Embryonic facial prominence (tissue), 1 donor: Measurements from ENCODE around the gene METTL26.

Experiments used
- DNase-seq: peaks from one replicate; pipeline ENCODE4 v3.0.0-alpha.2; 2016; ENCODE audit errors: extremely low spot score

The METTL26 gene

DNA sequence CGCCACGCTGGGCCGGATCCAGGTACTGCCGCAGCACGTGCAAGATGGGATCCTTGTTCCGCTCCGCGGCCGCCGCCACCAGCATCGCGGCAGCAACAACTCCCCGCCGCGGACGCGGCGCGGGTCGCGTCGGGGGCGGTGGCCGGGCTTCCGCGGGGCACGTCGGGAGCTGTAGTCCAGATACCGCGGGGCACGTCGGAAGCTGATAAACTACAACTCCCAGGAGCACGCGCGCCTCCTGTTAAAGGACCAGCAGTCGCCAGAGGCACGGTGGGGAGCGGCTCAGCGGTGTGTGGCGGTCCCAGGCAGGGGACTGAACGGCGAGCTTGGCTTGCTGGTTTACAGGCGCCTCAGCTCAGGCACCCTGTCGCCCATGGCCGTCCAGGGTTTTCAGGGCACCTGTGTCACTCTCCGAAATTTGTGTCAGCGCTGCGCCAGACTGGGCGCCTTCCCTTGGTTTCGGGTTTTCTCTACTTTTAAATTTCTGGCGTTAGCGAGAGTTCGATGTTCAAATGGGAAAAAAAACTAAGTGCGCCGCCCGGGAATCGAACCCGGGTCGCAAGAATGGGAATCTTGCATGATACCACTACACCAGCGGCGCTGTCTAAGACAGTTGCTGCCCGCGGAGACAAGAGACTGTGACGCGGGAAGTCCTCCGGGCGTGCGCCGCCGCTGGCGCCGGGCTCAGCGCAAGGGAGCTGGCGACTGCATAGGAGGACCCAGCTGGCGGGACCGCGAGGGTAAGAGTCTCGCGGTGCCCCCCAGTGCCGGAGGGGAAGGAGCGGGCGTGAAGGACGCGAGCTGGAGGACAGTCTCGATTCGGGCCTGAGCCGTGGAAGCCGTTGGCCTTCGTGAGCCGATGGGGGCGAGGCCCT, at the start of gene METTL26:
Gene METTL26, minus strand, starts transcription at position 100 of the 875 bp plus-strand sequence. Its CDS starts 15 bp downstream, at position 85.
- DNase-seq, result peak; percentile 91

DNA sequence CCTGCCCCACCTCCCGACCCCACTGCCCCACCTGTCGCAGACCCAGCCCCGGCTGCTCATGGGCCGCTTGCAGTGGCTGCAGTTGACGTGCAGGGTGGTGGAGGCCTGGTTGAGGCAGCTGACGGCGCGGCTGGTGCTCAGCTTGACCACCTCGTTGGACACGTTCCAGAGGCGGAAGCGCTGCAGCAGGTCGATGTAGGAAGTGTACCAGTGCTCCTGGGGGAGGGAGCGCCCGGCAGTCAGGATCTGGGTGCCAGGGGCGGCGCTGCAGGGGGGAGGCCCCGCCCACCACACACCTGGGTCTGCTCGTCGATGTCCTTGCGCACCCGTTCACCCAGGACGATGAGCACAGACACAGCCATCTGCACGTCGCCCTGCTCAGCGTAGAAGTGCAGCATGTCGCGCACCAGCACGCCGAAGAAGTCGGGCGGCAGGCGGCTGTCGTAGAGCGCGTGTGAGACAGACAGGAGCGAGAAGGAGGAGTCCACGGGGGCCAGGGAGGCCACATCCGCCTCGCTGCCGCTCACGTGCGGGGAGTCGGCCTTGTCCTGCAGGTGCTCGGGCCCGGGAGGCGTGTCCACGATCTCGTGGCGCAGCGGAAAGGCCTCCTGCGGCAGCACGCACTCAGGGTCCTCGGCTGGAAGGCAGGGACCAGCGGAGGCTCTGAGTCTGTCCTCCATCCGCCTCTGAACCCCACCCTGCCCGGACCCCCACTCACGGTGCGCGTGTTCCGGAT, 49.0 kb upstream of the METTL26 start:
- no peak for DNase-seq

DNA sequence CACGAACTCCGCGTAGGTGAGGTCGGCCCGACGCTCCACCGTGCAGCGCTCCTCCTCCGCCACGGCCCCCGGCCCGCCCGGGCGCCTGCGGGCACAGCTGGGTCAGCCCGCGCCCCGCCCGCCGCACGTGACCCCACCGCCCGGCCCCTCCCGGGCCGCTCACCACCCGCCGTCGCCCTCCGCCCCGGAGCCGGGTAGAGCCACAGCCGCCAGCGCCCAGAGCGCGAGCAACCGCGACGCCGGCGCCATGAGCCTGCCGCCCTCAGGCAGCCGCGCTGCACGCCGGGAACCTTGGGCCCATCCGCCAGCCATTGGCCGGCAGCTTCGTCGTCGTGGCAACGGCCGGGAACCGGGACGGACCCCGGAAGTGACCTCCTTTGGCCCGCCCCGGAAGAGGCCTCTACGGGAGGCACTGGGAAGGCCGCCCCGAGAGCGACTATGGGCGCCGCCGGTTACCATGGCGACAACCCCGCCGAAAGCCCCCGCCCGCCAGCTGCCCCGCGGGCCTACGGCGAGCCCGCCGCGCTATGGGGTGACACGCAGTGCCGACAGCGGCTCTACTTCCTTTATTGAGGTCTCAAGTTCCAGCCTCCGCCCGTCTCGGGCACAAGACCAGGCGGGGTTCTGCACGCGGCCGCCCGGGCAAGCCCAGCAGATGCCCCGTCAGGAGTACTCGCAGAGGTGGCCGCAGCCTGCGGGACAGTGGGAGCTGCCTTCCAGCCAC, 48.1 kb upstream of the METTL26 start, which contains the start of gene JMJD8:
Gene JMJD8, minus strand, starts transcription at position 264 of the 724 bp plus-strand sequence. Its CDS starts 15 bp downstream, at position 249.
- peak; percentile 82 for DNase-seq

DNA sequence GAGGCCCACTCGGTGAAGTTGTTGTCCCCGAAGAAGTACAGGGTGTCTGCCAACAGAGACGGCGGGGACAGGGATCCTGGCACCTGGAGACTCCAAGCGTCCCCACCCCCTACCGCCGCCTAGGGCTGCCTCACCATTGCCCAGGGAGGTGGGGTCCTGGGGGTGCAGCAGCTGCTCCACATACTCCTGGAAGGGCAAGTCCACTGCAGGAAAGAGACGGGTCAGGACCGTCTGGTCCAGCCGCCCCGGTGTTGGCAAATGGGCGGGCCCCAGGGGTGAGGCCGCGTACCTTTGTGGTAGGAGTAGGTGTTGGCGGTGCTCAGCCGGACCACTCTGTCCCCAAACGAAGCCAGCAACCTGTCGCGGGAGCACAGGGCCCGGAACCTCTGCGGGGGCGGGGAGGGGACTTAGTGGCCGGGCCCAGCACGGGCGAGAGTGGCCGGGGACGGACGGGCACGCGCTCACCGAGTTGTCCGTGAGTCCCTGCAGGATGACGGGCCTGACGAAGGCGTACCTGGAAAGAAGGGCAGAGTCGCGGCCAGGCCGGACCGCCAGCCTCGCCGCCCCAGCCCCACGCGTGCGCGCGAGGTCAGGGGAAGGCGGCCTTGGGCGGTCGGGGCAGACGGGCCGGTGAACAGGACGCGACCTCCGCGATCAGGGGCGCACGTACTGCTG, 47.4 kb upstream of the METTL26 start:
- DNase-seq, result no peak

DNA sequence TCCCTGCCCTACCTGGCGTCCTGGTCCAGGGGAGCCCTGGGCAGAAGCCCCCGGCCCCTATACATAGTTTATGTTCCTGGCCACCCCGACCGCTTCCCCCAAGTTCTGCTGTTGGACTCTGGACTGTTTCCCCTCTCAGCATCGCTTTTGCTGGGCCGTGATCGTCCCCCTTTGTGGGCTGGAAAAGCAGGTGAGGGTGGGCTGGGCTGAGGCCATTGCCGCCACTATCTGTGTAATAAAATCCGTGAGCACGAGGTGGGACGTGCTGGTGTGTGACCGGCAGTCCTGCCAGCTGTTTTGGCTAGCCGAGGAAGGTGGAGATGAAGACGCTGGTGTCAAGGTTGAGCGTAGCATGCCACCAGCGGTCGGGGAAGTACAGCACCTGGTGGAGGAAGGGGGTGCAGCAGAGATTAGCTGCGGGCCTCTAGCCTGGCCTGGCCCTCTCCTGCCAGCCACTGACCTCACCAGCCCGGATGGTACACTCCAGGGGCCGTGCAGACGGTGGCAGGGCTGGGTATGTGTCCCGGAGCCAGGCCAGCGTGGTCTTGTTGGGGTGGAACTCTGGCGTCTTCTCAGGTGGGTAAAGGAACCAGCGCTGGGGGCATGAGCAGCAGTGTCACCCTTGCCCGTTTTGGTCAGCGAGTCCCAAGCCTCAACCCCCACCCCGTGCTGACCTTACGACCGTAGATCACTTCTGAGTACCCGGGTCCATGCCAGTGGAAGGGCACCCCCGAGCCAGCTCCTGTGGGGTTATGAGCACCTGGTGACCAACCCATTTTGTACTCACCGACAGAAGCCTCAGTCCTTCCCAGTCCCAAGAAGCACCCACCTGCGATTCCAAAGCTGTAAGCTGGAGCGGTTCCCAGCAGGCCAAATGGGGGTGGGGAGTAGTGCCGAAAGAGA, 46.6 kb upstream of the METTL26 start:
- DNase-seq, result no peak

DNA sequence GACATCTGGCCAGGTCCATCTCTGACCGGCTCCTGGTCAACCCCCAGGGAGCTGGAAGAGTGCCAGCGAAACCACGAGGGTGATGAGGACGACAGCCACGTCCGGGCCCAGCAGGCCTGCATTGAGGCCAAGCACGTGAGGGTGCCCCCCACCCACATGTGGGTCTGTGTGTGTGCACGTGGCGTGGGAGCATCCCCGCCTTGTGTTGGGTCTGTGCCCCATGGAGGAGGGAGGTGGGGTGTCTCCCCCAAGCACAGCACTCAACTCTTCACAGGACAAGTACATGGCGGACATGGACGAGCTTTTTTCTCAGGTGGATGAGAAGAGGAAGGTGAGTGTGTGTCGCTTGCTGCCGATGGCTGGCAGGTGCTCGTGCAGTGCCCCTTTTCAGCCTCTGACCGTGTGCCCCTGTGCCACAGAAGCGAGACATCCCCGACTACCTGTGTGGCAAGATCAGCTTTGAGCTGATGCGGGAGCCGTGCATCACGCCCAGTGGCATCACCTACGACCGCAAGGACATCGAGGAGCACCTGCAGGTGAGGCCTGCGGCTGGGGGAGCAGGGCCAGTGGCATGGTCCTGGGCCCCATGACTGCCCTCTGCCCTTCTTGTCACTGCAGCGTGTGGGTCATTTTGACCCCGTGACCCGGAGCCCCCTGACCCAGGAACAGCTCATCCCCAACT, 45.8 kb upstream of the METTL26 start:
- no peak for DNase-seq

DNA sequence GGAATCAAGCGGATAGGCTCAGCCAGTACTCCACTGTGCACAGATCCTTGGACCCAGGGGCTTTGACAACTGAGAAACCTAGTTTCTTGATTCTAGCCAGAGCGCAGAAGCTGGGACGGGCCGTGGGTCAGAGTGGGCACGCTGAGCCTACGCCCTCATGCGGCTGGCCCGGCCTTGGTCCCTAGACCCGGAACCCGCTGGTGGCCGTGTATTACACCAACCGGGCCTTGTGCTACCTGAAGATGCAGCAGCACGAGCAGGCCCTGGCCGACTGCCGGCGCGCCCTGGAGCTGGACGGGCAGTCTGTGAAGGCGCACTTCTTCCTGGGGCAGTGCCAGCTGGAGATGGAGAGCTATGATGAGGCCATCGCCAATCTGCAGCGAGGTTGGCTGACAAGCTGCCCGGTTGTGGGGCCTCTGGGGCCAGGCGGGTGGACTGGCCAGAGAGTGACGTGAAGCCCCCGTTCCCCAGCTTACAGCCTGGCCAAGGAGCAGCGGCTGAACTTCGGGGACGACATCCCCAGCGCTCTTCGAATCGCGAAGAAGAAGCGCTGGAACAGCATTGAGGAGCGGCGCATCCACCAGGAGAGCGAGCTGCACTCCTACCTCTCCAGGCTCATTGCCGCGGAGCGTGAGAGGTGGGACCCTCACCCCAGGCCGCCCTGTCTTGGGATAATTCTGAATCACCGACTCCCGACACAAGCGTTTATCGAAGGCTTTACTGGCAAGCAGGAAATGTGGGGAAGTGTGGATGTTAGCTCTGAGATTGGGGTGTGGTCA, 45.1 kb upstream of the METTL26 start:
- DNase-seq, result no peak

DNA sequence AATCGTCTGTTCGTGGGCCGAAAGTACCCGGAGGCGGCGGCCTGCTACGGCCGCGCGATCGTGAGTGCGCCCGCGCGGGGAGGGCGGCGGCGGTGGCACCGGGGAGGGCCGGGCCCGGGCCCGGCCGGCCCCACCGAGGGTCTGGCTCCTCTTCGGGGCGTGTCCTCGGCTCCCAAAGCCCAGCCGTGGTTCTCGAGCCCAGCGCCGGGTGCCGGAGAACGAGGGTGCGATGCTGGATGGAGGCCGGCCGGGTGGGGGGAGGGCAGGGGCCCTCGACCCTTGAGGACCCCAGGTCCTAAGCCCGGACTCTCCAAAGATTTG, 44.5 kb upstream of the METTL26 start:
- DNase-seq, result no peak

DNA sequence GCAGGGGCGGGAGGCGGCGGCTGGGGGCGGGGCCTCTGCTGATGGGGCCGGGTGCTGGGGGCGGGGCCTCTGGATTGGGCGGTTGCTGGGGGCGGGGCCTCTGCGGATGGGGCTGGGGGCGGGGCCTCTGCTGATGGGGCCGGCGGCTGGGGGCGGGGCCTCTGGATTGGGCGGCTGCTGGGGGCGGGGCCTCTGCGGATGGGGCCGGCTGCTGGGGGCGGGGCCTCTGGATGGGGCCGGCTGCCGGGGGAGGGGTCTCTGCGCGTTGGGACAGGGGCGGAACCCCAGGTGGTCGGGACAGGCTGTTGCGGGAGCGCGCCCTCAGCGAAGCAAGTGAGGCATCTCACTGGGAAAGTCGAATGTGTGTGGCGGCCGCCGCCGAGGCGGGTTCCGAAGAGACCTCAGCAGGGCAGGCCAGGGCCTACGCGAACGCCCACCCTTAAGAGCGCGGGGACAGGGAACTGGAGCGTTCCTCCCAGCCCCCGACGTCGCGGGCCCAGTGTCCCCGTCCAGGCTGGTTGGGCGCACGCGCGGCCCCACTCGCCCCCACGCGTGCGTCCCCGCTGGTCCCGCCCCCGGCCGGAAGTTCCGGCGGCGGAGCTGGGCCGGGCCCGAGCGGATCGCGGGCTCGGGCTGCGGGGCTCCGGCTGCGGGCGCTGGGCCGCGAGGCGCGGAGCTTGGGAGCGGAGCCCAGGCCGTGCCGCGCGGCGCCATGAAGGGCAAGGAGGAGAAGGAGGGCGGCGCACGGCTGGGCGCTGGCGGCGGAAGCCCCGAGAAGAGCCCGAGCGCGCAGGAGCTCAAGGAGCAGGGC, 43.9 kb upstream of the METTL26 start, which contains the start of gene STUB1:
Gene STUB1, plus strand, starts transcription at position 597 of the 811 bp plus-strand sequence. Its CDS starts 116 bp downstream, at position 713.
- peak; percentile 68 for DNase-seq

DNA sequence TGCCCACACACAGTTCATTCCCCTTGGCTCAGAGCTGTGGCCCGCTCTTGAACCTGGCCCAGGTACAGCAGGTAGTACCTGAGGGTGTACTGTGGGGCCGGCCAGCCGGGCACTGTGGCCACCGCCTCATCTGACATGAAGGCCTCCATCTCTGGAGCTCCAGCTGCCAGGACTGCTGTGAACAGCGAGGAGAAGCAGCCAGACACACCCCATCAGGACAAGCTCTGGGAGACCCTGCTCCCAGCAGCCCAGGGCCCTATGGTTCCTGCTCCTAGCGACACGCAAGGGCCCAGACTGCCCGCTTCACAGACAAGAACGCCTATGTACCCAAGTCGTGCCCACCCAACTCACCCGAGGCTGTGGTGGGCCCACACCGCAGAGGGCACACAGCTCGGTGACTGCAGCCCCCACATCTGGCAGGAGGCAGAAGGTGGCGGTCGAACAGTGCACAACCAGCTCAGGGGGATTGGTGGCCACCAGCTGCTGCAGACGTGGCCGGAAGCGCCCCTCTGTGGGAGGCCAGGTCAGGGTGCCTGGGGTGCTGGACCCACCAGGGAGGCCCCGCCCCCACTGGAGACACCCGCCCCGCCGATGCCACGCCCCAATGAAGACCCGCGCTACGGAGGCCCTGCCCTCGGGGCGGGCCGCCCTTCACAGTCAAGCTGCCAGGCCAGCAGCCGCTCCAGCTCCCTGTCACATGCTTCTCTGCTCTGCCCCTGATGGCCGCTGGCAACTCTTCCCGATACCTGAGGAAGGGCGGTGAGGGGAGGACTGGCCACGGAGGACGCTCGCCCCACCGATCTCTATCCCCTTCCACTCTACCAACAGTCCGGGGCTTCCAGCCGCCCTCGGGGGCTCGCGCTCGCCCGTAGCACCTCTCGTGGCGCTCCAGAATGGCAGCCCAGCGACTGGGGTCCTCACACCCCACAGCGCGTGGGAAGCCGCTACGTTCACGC, 43.0 kb upstream of the METTL26 start:
- DNase-seq, result peak; percentile 48

DNA sequence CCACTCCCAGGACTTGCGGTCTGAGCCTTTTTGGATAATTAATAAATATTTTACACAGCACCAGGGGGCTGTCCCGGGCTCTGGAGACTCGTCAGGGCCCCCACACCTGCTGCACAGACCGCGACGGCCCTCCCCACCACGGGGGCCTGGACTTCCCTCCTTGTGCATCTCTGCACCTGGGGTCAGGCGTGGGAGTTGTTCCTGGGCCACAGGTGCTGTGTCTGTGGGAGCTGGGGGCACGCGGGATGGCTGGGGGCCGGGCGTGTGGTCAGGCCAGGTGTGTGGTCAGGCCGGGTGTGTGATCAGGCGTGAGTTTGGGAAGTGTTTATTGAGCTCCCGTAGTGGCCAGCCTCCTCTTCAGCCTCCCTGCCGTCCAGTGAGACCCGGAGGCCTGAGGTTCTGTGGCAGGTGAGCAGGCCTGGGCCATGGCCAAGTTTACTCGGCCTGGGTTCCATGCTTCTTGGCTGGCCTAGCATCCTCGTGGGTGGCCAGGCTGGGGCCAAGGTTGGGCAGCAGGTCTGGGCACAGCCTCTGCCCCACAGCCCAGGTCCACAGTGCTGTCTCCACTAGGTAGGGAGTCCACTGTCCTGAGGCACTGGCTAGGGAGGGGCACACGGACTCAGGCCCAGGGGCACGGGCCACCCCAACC, 42.2 kb upstream of the METTL26 start:
- DNase-seq, result no peak

DNA sequence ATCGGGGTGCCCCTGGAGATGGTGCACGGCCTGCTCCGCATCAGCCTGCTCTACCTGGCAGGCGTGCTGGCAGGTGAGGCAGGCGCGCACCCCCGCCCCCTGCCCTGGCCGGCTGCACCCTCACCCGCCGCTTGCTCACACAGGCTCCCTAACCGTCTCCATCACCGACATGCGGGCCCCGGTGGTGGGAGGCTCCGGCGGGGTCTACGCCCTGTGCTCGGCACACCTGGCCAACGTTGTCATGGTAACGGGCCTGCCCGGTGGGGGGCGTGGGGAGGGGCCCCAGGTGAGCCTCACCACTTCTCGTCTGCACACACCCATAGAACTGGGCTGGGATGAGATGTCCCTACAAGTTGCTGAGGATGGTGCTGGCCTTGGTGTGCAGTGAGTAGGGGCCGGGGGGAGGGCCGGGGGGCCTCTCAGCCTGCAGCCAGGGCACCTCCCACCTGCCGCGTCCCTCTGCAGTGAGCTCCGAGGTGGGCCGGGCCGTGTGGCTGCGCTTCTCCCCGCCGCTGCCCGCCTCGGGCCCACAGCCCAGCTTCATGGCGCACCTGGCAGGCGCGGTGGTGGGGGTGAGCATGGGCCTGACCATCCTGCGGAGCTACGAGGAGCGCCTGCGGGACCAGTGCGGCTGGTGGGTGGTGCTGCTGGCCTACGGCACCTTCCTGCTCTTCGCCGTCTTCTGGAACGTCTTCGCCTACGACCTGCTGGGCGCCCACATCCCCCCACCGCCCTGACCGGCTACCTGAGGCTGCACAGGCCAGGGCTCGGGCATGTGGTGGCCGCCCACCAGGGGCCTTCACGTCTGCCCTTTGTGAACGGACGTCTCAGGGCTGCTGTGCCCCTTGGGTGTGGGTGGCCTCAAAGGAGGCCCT, 41.4 kb upstream of the METTL26 start:
- DNase-seq, result no peak

DNA sequence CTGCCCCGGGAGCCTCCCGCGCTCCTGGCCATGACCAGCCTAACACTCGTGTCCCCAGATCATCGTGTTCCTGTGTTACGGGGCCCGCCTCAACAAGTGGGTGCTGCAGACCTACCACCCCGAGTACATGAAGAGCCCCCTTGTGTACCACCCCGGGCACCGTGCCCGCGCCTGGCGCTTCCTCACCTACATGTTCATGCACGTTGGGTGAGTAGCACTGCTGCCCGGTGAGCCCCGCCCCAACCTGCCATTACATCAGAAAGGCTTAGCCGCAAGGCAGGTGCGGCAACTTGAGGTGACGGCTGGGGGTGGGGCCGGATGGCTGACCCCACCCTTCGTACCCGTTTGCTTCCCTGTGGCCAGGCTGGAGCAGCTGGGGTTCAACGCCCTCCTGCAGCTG, 40.8 kb upstream of the METTL26 start:
- no peak for DNase-seq

DNA sequence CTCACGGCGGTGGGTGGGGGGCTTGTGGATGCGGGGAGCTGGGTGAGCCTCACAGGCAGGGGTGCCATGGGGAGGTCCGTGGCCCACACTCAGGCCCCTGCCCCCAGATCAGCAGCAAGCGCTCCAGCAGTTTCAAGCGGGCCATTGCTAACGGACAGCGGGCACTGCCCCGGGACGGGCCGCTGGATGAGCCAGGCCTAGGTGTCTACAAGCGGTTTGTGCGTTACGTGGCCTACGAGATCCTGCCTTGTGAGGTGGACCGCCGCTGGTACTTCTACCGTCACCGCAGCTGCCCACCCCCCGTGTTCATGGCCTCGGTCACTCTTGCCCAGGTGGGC, 40.4 kb upstream of the METTL26 start:
- no peak for DNase-seq

DNA sequence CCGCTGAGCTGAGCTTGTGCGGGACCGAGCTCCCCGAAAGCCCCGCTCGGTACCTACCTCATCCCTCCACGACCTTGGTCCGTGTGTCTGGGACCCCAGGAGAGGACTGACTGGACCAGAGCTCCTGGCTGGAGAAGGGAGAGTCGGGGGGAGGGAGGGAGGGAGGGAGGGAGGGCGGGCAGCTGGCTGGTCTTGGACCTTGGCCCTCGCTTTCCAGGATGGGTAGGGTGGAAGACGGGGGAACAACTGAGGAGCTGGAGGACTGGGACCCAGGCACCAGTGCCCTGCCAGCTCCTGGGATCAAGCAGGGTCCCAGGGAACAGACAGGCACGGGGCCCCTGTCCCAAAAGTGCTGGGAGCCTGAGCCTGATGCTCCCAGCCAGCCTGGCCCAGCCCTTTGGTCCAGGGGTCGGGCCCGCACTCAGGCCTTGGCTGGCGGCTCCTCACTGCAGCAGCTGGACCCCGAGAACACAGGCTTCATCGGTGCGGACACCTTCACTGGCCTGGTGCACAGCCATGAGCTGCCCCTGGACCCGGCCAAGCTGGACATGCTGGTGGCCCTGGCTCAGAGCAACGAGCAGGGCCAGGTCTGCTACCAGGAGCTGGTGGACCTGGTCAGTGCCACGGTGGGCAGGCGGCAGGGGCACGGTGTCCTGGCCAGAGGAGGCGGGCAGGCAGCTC, 39.9 kb upstream of the METTL26 start:
- no peak for DNase-seq
